H1 (cell line): ENCODE results near the gene UBASH3B. TPM values are rescaled to one million over a fixed set of nuclear protein-coding genes. Genes with fewer than 3 reads are reported as not detected.

Source experiments
- ASH2L ChIP-seq: fragments of 200-600, 300-600 bp; sonication (generic); IDR thresholded peaks from one replicate; pipeline ENCODE4 v1.7.1; 2017; ENCODE audit warnings: low read length
- ATF2 ChIP-seq: IDR thresholded peaks from 2 replicates; pipeline ENCODE4 v1.6.1; 2012; ENCODE audit warnings: low read length, inconsistent platforms
- ATF3 ChIP-seq: IDR thresholded peaks from 2 replicates; pipeline ENCODE4 v1.6.1; 2011; ENCODE audit warnings: low read depth, mild to moderate bottlenecking, low read length; ENCODE audit not compliant: insufficient read depth
- BACH1 ChIP-seq: IDR thresholded peaks from 2 replicates; pipeline ENCODE4 v1.6.1; 2012; ENCODE audit warnings: low read length, improper control_type of control experiment
- BCL11A ChIP-seq, 2 experiments: IDR thresholded peaks; one replicate each; pipeline ENCODE4 v1.6.1; 2011; ENCODE audit warnings: low read depth in 2 of 2, low read length in 2 of 2, mild to moderate bottlenecking in 2 of 2
- BRCA1 ChIP-seq: IDR thresholded peaks from 2 replicates; pipeline ENCODE4 v1.6.1; 2012; ENCODE audit warnings: low read depth, low read length, improper control_type of control experiment
- EP300 ChIP-seq, 2 experiments: IDR thresholded peaks; 1 replicate in 1 of 2; 2 replicates in 1 of 2; pipeline ENCODE4 v1.6.1; 2011 to 2012; ENCODE audit warnings: low read depth in 2 of 2, low read length in 2 of 2, mild to moderate bottlenecking in 2 of 2, borderline replicate concordance in 1 of 2, inconsistent platforms in 1 of 2, moderate library complexity in 1 of 2
- JUN ChIP-seq: IDR thresholded peaks from 2 replicates; pipeline ENCODE4 v1.6.1; 2011; ENCODE audit warnings: low read depth, mild to moderate bottlenecking, improper control_type of control experiment, low read length
- JUND ChIP-seq: IDR thresholded peaks from 2 replicates; pipeline ENCODE4 v1.6.1; 2011; ENCODE audit warnings: mild to moderate bottlenecking, improper control_type of control experiment, low read length
- KDM4A ChIP-seq: IDR thresholded peaks from one replicate; pipeline ENCODE4 v1.7.1; 2012; ENCODE audit warnings: low read depth, mild to moderate bottlenecking, moderate library complexity, low read length, inconsistent platforms; ENCODE audit not compliant: severe bottlenecking
- NANOG ChIP-seq: IDR thresholded peaks from 2 replicates; pipeline ENCODE4 v1.6.1; 2011; ENCODE audit warnings: low read length, low read depth, mild to moderate bottlenecking, inconsistent platforms; ENCODE audit not compliant: insufficient read depth, poor library complexity, severe bottlenecking
- RBBP5 ChIP-seq: IDR thresholded peaks from 2 replicates; pipeline ENCODE4 v1.7.1; 2012; ENCODE audit warnings: low read depth, mild to moderate bottlenecking, inconsistent platforms, low read length, moderate library complexity, borderline replicate concordance
- RXRA ChIP-seq: IDR thresholded peaks from 2 replicates; pipeline ENCODE4 v1.6.1; 2011; ENCODE audit warnings: low read depth, mild to moderate bottlenecking, low read length, moderate library complexity; ENCODE audit not compliant: insufficient read depth
- SP1 ChIP-seq: IDR thresholded peaks from 2 replicates; pipeline ENCODE4 v1.6.1; 2011; ENCODE audit warnings: low read depth, low read length
- SP4 ChIP-seq: IDR thresholded peaks from 2 replicates; pipeline ENCODE4 v1.6.1; 2012; ENCODE audit warnings: low read length, inconsistent platforms
- SUZ12 ChIP-seq: fragments of 200-600 bp; sonication (generic); IDR thresholded peaks from 2 replicates; pipeline ENCODE4 v1.6.1; 2012; ENCODE audit warnings: mild to moderate bottlenecking, inconsistent platforms, low read length, moderate library complexity, mixed read lengths
- TBP ChIP-seq: IDR thresholded peaks from 2 replicates; pipeline ENCODE4 v1.6.1; 2011; ENCODE audit warnings: low read depth, low read length, improper control_type of control experiment
- YY1 ChIP-seq: IDR thresholded peaks from 2 replicates; pipeline ENCODE4 v1.6.1; 2011; ENCODE audit warnings: low read depth, mild to moderate bottlenecking, low read length
- polyA plus RNA-seq, 7 experiments: library from polyadenylated mRNA; depleted of rRNA in 3 of 7; stranded (reverse) in 5 of 7; unstranded in 2 of 7; fragments of >200 nt in 5 of 7; fragments of 200-250 nt in 2 of 7; gene quantifications; 1 replicate in 5 of 7; 2 replicates in 1 of 7; 4 replicates in 1 of 7; pipeline versions ENCODE4 v1.2.1 to v1.2.3, GENCODE V29; 2011 to 2013; ENCODE audit warnings: missing spikeins in 2 of 7, mixed read lengths in 2 of 7
- total RNA-seq: library from RNA; stranded (reverse); fragmentation: NEBNext Ultra II Directional; extraction: Animal tissue kit (Norgen Biotek cat#: 25700); gene quantifications from 2 replicates; pipeline ENCODE4 v1.2.1, GENCODE V29; 2021

UBASH3B gene
- total and polyA plus RNA-seq, 2 of the 8 experiments (the other 6 are each of a cell fraction or from before 2014, with no cell fraction given): 7.5 to 9.5 TPM

DNA sequence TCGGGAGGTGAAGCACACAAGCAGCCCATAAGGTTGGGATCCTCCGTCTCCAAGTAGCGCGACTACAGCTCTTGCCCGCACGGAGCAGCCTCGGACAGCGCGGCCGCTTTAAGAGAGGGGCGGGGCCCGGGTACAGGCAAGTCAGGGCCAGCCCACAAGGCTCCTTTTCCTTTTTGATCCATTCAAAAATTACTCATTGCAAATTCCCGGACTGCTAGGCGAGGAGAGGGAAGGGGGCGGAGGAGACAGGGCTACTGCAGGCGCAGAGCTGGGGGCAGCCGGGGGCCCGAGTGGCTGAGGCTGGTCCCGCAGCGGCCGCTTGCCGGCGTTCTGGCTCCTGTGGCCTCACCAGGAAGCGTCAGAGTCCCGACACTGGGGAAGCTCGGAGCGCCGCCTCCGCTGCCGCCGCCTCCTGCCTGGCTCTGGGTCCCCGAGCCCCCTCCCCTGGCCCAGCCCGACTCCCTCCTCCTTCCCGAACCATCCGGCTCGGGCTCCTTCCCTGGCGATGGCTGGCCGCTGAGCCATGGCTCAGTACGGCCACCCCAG lies at the start of gene UBASH3B (continued):
- TF ChIP-seq JUN (no peak), SP1 (no peak), RBBP5 (no peak), NANOG (no peak), TBP (no peak), ASH2L (no peak), ATF3 (no peak), BACH1 (no peak), YY1 (peak; percentile 26; the same call in 1 of the 2 replicates), KDM4A (no peak), EP300 (IDR thresholded peaks at IDR 0.05; ENCODE audit: borderline replicate concordance in 1 of 2, low read depth in 2 of 2, low read length in 2 of 2) (no peak), JUND (no peak), BCL11A (IDR thresholded peaks at IDR 0.05; ENCODE audit: low read depth in 2 of 2, low read length in 2 of 2) (no peak), ATF2 (no peak), SP4 (0 out of 2 replicates have a peak, but pooled peaks have one; percentile 46), SUZ12 (no peak), BRCA1 (no peak), RXRA (no peak)
